Measurements from ENCODE around the gene AVPI1.
A peak's percentile ranks its signal among the peaks of the same experiment; 100 is the strongest.
"Not testable (repeated sequence)": the region's sequence is repeated elsewhere in the genome, so short reads cannot be mapped to it uniquely, and the experiment has no call there.

Gene AVPI1

GRCh38 chr10:97647556-97647955, 39.5 kb downstream of the AVPI1 start:
- Histone ChIP-seq H3K27me3 (replicated peaks; ENCODE audit: control insufficient read depth, insufficient read depth, low read length) (no peaks in the 10 kb centered on the region), H3K4me3 (replicated peaks; ENCODE audit: low read depth, low read length) (no peak overlapping the region), H3K36me3 (ENCODE audit: control insufficient read depth, insufficient read depth, low read length) (peaks cover 8% of the 10 kb centered on the region)
- TF ChIP-seq CTCF (IDR thresholded peaks at IDR 0.05; ENCODE audit: insufficient read depth, low read length, poor library complexity, severe bottlenecking), result no peak
- DNase-seq (ENCODE audit: extremely low read depth, insufficient read length), result no peak

GRCh38 chr10:97644936-97645335, 42.1 kb downstream of the AVPI1 start:
- peaks cover 6% of the 10 kb centered on the region for H3K36me3 ChIP-seq (ENCODE audit: control insufficient read depth, insufficient read depth, low read length)
- no peak for TF ChIP-seq CTCF (IDR thresholded peaks at IDR 0.05; ENCODE audit: insufficient read depth, low read length, poor library complexity, severe bottlenecking)

GRCh38 chr10:97643441-97643985, 43.5 kb downstream of the AVPI1 start:
- Histone ChIP-seq H3K27me3 (replicated peaks; ENCODE audit: control insufficient read depth, insufficient read depth, low read length) (no peaks in the 10 kb centered on the region), H3K4me3 (replicated peaks; ENCODE audit: low read depth, low read length) (no peak overlapping the region), H3K36me3 (ENCODE audit: control insufficient read depth, insufficient read depth, low read length) (peaks cover 6% of the 10 kb centered on the region)
- DNase-seq (ENCODE audit: extremely low read depth, insufficient read length), result no peak
- TF ChIP-seq CTCF (IDR thresholded peaks at IDR 0.05; ENCODE audit: insufficient read depth, low read length, poor library complexity, severe bottlenecking), result no peak

More at GRCh38 chr10:97644936-97645335, 42.1 kb downstream of the AVPI1 start:
- Histone ChIP-seq H3K4me3 (replicated peaks; ENCODE audit: low read depth, low read length) (no peak overlapping the region), H3K27me3 (replicated peaks; ENCODE audit: control insufficient read depth, insufficient read depth, low read length) (no peaks in the 10 kb centered on the region)
- DNase-seq (ENCODE audit: extremely low read depth, insufficient read length), result no peak

GRCh38 chr10:97642471-97643159, 44.4 kb downstream of the AVPI1 start:
- not testable (repeated sequence) for H3K4me3 ChIP-seq (replicated peaks; ENCODE audit: low read depth, low read length); H3K36me3 ChIP-seq (ENCODE audit: control insufficient read depth, insufficient read depth, low read length); H3K27me3 ChIP-seq (replicated peaks; ENCODE audit: control insufficient read depth, insufficient read depth, low read length); DNase-seq (ENCODE audit: extremely low read depth, insufficient read length)

DNA sequence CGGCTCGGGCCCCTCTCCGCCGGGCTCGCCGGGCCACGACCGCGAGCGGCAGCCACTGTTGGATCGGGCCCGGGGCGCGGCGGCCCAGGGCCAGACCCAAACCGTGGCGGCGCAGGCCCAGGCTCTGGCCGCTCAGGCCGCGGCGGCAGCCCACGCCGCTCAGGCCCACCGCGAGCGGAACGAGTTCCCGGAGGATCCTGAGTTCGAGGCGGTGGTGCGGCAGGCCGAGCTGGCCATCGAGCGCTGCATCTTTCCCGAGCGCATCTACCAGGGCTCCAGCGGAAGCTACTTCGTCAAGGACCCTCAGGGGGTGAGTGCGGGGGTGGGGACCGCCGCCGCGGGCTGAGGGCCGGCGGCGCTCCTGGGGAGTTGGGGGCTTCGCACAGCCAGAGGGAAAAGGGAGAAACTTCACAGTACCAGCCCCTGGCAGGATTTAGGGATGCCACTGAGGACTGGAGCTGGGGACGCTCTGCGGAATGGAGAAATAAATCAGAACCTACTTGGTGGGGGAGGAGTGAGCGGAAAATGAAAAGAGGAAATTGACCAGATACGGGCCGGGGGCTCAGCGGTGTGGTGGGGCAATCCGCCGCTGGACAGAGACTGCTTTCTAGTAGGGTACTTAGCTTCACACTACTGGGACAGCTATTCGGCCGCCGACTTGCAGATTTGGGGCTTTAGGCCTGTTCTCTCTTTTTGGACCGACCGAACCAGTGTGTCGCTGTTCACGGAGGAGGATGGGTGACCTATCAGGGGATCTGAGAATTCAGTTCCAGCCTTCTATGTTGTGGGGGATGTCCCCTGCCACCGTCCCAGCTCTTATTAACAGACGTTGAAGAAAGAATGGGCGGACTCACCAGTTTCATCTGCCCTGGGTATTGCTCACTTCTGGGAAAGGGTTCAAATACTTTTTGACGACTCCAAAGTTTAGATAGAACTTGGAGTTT, 45.9 kb downstream of the AVPI1 start:
- Histone ChIP-seq H3K36me3 (ENCODE audit: control insufficient read depth, insufficient read depth, low read length) (peaks cover 4% of the 10 kb centered on the region), H3K27me3 (replicated peaks; ENCODE audit: control insufficient read depth, insufficient read depth, low read length) (no peaks in the 10 kb centered on the region), H3K4me3 (replicated peaks; ENCODE audit: low read depth, low read length) (peak overlapping the region; percentile 76)
- TF ChIP-seq CTCF (IDR thresholded peaks at IDR 0.05; ENCODE audit: insufficient read depth, low read length, poor library complexity, severe bottlenecking), result no peak
- peak; percentile 58 for DNase-seq (ENCODE audit: extremely low read depth, insufficient read length)

All from GM06990 (cell line).